CD4-positive, alpha-beta T cell treated with Interferon gamma for 1 hour (primary cell): ENCODE measurements around the gene KL.

Source experiments
- DNase-seq: peaks from one replicate; pipeline ENCODE4 v3.0.0-alpha.2; 2020

KL gene

DNA sequence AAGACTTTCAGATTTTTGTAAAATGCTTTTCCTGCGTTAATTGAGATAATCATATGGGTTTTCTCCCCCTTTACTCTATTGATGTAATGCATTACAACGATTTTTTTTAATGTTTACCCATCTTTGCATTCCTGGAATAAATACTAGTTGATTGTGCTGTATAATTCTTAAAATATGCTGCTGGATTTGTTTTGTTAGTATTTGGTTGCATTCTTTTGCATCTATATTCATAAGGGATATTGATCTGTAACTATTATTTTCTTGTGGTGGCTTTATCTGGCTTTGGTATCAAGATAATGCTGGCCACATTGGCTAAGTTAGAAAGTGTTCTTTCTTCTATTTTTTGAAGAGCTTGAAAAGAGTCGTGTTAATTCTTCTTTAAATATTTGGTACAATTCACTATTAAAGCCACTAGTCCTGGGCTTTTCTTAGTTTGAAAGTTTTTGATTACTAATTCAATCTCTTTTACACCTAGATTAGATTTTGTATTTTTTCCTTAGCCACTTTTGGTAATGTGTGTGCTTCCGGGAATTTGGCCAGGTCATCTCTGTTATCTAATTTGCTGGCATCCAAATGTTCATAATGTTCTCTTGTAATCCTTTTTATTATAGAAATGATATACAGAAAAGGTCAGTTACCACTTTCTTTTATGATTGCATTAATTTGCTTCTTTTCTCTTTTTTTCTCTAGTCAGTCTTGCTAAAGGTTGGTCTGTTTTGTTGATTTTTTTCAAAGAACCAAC lies 29.8 kb downstream of the KL start:
- no peak for DNase-seq

- no peak for DNase-seq
Observed at GRCh38 chr13:33050161-33050560, 33.9 kb downstream of the KL start.

DNA sequence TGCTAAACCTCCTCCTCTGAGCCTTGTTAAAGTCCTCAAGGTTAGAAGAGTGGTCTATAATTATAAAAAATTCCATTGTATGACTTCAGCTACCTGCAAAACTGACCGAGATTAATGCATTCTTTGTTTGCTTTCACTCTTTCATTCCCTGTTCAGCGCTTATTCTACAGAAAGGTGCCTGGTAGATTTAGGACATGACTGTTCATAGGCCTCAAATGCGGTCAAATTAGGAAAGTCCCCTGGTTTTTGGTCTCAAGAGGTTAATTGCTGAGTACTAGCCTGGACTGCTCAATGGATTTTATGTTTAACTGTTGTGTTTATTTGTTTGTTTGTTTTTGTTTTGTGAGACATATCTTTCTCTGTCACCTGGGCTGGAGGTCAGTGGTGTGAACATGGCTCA lies 35.4 kb downstream of the KL start:
- DNase-seq: no peak

DNA sequence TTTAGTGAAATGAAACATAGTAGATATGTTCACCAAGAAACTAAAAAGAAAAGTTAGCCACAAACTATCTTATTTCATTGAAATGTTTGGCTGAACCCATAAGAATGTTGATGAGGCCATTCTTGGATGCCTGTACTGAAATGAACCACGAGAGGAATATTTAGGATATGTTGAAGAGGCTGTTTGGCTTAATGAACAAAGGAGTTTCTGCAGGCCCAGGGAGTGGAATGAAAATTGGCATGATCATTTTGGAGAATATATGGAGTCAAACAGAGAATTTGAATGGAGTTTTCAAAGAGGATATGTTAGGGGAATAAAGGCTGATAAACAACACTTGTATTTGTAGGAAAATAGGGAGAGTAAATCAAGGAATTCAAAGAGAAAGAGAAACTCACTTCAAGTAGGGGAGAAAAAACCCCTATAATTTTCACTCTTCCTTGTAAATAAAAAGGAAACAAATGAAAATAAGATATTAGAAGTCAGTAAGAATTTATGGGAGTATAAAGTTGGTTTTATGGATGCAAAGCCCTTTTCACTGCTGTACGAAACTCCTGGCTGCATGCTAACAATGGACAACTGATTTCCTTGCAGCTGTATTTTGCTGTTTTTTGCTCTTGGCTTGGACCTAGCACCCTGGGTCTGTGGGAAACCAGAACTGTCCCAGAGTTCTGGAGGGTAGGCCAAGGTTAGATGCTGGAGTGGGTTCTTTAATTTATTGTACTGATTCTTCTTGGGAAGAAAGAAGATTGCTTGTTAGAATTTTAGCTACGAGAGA lies 36.5 kb downstream of the KL start:
- DNase-seq: no peak

DNA sequence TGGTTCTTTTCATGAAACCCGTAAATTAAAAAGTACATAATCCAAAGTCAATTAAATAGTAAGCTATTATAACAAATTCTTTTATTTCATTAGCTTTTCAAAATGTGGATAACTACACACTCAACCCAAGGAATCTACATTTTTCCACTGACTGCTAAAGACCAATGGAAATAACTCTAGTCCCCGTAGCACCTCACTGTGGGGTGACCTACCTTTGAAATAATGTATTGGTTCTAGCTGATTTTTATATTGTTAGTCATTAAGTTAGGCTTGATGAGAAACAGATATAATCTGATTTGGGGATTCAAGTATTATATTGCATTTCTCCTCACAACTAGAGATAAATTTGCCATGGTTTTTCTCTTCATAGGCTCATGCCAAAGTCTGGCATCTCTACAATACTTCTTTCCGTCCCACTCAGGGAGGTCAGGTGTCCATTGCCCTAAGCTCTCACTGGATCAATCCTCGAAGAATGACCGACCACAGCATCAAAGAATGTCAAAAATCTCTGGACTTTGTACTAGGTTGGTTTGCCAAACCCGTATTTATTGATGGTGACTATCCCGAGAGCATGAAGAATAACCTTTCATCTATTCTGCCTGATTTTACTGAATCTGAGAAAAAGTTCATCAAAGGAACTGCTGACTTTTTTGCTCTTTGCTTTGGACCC lies 37.3 kb downstream of the KL start:
- DNase-seq: no peak

- DNase-seq: no peak
Observed at GRCh38 chr13:33057019-33057780, 41.0 kb downstream of the KL start.

GRCh38 chr13:33058776-33059327 lies 42.6 kb downstream of the KL start:
- no peak for DNase-seq

DNA sequence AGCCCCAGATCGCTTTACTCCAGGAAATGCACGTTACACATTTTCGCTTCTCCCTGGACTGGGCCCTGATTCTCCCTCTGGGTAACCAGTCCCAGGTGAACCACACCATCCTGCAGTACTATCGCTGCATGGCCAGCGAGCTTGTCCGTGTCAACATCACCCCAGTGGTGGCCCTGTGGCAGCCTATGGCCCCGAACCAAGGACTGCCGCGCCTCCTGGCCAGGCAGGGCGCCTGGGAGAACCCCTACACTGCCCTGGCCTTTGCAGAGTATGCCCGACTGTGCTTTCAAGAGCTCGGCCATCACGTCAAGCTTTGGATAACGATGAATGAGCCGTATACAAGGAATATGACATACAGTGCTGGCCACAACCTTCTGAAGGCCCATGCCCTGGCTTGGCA lies 44.6 kb downstream of the KL start:
- DNase-seq: no peak

DNA sequence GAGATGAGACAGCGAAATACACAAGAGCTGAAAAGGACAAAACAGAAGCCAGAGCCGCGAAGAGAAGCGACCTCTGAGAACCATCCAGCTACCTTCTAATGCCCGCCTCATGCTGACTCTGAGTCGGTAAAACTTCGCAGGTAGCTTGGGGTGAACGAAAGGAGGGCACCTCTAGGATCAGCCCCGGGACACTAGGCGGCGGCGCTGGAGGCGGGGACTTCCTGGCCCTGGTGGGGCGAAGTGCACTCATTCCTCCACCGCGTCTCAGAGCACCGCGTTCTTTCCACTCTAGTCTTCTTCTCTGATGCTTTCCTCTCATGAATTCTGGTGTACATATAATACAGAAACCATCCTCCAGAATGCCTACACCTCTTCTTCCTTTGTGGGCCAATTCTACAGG lies 50.1 kb downstream of the KL start:
- no peak for DNase-seq

GRCh38 chr13:33069365-33069764 lies 53.1 kb downstream of the KL start:
- DNase-seq: no peak

GRCh38 chr13:33070713-33071112 lies 54.5 kb downstream of the KL start:
- DNase-seq: no peak

DNA sequence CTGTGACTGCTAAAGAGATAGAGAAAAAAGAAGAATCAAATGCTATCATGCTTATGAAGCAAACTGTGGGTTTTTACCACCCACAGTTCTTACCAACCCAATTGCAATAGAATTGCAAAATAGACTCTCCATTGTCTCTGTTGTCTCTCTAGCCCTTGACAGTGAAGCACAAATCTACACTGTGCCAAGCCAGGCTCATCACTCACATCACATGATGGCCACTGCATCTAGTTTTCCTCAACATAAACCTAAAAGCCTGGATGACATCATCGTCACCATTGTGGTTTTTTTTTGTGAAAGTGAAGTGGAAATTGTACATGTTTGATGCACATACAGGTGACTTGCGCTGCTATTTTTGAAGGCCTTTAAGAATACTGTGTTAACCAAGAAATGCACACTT lies 56.1 kb downstream of the KL start:
- DNase-seq: no peak

DNA sequence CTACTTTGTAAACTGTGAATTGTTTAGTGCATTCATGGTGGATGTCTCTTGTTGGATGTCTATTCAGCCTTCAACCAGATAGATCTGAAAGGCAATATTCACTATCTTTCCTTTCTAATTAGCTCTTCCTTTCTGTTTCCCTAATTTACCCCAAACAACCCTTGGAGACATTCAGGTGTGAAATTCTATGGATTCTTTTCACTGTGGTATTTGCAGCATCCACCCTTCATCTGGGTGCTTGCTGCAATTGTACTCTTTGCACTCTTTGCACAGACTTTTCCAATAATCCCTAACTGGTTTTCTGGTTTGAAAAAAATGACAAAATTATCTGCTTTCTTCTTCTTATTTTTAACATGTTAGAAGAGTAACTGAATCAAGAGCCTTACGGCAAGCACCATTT lies 56.5 kb downstream of the KL start:
- DNase-seq: no peak

DNA sequence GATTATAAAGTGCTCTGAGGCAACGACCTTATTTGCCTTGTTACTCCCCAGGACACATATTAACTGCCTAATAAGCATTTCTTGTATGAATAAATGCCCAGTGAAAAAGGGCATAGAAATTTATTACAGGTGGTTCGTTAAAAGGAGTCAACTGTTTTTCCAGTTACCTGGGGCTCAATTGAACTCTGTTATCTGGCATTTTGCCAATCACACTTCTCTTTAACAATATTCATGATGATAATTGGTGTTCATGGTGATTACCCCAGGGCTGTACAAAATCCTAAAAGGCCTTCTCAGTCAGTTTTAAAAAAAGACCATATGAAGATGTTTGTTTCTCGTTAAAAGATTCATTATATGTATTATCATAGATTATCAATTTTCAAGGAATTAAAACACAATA lies 57.1 kb downstream of the KL start:
- DNase-seq: no peak

GRCh38 chr13:33076001-33076992 lies 60.1 kb downstream of the KL start:
- no peak for DNase-seq

DNA sequence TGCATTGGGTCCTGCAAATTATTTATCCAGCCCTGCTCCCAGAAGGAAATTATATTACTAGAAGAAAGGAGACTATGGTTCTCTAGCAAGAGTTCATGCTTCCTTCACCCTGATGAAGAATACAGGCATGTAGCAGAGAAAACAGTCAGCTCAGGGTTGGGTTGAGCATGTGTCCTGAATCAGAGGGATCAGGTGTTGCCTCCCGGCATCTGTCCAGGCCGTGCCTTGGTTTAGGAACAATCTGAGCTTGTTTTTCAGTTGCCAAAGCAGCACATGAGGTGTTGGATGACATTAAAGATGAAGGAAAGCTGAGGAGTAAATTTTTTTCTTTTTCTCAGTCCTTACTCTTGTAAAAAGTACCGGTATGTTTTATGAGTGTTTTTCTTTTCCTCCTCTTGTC lies 62.0 kb downstream of the KL start:
- DNase-seq: no peak

DNA sequence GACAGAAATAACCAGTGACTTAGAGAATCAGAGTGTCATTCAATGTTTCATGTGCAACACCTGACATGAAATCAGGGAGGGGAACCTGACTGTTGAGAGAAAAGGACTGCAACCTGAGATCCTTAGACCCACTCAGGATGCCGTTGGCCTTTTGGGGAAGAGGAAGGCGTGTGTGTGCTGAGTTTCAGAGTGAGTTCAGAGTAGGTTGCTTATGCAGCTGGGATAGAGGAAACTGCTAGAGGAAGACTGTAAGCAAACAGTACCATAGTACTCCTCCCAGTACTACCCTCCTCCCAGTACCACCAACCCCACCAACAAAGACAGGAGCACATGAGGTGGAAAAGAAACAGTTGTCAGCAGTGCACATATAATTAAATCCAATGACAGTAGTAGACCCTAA lies 63.7 kb downstream of the KL start:
- DNase-seq: no peak

GRCh38 chr13:33080972-33081590 lies 64.9 kb downstream of the KL start:
- DNase-seq: no peak

DNA sequence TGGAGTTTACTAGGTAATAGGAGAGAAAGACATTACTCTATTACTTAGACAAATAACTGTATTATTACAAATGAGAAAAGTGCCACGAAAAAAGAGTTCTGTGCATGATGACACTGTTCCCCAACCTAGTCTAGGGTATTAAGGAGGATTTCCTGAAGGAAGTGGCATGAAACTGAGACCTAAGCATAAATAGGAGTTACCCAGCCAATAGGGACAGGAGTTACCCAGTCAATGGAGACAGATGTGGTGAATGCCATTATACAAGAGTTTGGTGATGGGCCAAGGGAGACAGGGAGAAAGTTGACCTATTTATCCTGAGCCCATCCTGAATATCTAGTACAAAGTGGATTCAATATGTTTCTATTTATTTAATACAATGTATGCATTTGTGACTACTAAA lies 65.4 kb downstream of the KL start:
- DNase-seq: no peak

DNA sequence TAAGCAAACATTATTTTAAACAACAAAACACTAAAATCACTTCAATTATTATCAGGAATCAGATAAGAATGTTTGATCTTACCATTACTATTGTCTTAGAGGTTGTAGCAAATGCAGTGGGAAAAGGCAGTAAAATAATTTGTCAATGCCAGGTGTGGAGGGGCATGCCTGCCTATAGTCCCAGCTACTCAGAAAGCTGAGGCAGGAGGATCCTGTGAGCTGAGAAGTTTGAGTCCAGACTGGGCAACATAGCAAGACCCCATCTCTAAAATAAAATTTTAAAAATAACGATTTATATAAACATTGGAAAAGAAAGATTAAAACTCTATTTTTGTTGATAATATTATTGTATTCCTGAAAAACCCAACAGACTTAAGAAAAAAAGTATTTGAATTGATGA lies 66.8 kb downstream of the KL start:
- DNase-seq: no peak

DNA sequence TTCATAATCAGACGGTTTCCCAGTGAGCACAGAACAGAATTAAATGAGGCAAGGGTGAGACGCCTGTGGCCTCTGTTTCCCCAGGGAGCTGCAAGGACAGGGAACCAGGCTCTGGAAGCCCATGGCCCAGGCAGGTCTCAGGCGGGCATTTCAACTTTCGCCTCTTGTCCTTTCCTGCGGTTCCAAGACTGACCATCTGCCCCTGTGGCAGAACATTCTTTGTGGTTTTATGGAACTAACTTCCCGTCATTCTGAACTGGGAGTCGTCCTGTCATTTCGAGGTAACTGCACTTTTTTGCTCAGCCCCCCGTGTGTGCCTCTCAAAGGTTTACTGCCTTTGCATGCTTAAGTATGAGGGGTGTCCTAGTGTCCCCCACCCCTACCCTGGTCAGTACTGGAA lies 70.9 kb downstream of the KL start:
- DNase-seq: no peak
